Loucy (cell line): ENCODE results near the gene PATL2.

Source experiments
- EZH2phosphoT487 ChIP-seq: fragments of 200-600 bp; IDR thresholded peaks from 2 replicates; pipeline ENCODE4 v1.6.1; 2018; ENCODE audit warnings: antibody characterized with exemption, mild to moderate bottlenecking, moderate library complexity, borderline replicate concordance
- TF ChIP-seq, protein P1 (sequence below): fragments of 200-600 bp; sonication (generic); conservative IDR thresholded peaks from 2 replicates; pipeline ENCODE4 v1.5.1; 2014; ENCODE audit warnings: mild to moderate bottlenecking, antibody characterized with exemption, low read length

DNA sequence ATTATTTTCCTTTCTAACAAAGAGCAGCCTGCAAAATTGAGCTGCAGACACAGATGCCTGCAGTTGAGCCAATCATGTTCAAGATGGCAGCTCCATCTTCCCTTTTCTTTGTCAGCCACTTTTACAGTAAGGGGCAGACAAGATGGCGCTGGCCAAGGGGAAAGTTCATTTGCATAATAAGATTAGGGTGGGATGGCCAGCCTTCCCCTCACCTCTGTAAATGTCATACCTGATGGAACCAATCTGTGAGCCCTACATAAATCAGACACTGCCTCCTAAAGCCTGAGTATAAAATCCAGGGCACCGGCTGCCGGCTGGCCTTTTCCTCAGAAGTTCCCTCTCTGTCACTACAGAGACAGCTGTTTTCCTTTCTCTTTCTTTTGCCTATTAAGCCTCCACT is 15.8 kb downstream of the PATL2 start:
- TF ChIP-seq, protein P1, sequence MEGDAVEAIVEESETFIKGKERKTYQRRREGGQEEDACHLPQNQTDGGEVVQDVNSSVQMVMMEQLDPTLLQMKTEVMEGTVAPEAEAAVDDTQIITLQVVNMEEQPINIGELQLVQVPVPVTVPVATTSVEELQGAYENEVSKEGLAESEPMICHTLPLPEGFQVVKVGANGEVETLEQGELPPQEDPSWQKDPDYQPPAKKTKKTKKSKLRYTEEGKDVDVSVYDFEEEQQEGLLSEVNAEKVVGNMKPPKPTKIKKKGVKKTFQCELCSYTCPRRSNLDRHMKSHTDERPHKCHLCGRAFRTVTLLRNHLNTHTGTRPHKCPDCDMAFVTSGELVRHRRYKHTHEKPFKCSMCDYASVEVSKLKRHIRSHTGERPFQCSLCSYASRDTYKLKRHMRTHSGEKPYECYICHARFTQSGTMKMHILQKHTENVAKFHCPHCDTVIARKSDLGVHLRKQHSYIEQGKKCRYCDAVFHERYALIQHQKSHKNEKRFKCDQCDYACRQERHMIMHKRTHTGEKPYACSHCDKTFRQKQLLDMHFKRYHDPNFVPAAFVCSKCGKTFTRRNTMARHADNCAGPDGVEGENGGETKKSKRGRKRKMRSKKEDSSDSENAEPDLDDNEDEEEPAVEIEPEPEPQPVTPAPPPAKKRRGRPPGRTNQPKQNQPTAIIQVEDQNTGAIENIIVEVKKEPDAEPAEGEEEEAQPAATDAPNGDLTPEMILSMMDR = no peak
- TF ChIP-seq EZH2phosphoT487 = no peak
